GM19328 (cell line): ENCODE data around the gene GALNT2.

Experiments
- ATAC-seq: cut with Tn5 transposase; IDR thresholded peaks from one replicate; pipeline ENCODE4 v1.9.1; 2021; ENCODE audit warnings: mild to moderate bottlenecking, moderate library complexity; ENCODE audit not compliant: unreplicated experiment

Gene GALNT2

GRCh38 chr1:230226007-230226800, 159.2 kb downstream of the GALNT2 start:
- ATAC-seq: no peak

GRCh38 chr1:230226814-230227213, 159.8 kb downstream of the GALNT2 start:
- ATAC-seq: no peak

GRCh38 chr1:230228236-230228897, 161.3 kb downstream of the GALNT2 start:
- no peak for ATAC-seq

GRCh38 chr1:230230273-230230672, 163.2 kb downstream of the GALNT2 start:
- no peak for ATAC-seq

GRCh38 chr1:230230948-230231773, 164.1 kb downstream of the GALNT2 start:
- ATAC-seq: no peak

GRCh38 chr1:230231774-230232145, 164.7 kb downstream of the GALNT2 start:
- no peak for ATAC-seq

- no peak for ATAC-seq
Measured at GRCh38 chr1:230232371-230232771, 165.3 kb downstream of the GALNT2 start.

- ATAC-seq: no peak
Measured at GRCh38 chr1:230233786-230234185, 166.7 kb downstream of the GALNT2 start.

GRCh38 chr1:230235876-230236275, 168.8 kb downstream of the GALNT2 start:
- ATAC-seq: no peak

GRCh38 chr1:230236301-230237008, 169.4 kb downstream of the GALNT2 start:
- no peak for ATAC-seq

GRCh38 chr1:230237009-230237370, 170.0 kb downstream of the GALNT2 start:
- no peak for ATAC-seq

GRCh38 chr1:230237805-230238204, 170.8 kb downstream of the GALNT2 start:
- ATAC-seq: no peak

- ATAC-seq: no peak
Measured at GRCh38 chr1:230240446-230241086, 173.5 kb downstream of the GALNT2 start.

GRCh38 chr1:230242326-230242725, 175.3 kb downstream of the GALNT2 start:
- no peak for ATAC-seq

GRCh38 chr1:230243146-230243545, 176.1 kb downstream of the GALNT2 start:
- ATAC-seq: no peak

- ATAC-seq: no peak
Measured at GRCh38 chr1:230243583-230244353, 176.7 kb downstream of the GALNT2 start.

GRCh38 chr1:230246551-230246950, 179.5 kb downstream of the GALNT2 start:
- no peak for ATAC-seq

GRCh38 chr1:230248016-230248888, 181.2 kb downstream of the GALNT2 start:
- no peak for ATAC-seq

- no peak for ATAC-seq
Measured at GRCh38 chr1:230248889-230249270, 181.8 kb downstream of the GALNT2 start.
